Heart left ventricle (tissue), 13 donors: ENCODE results near the gene NCEH1.

Experiments used
- POLR2A ChIP-seq, 2 donors: fragments of 450-650 bp; IDR thresholded peaks; one replicate each; pipeline ENCODE4 v1.6.1; 2017; ENCODE audit warnings: antibody characterized with exemption in 2 of 2, mild to moderate bottlenecking in 2 of 2, moderate library complexity in 2 of 2
- TF ChIP-seq, protein P1 (sequence below), 12 donors: fragments of 200-600 bp; sonication (generic) in 4 of 12; IDR thresholded peaks; one replicate each; pipeline versions ENCODE4 v1.5.0 to v1.8.0; 2018 to 2022; ENCODE audit warnings: antibody characterized with exemption in 12 of 12, mild to moderate bottlenecking in 5 of 12
- donor health status: ischemic (EF 13 %, LVEDD 7.1; RV severe dilation, severe dysfunction).
- donor health status: DM: no; HTN: yes; CAD: no.
- donor health status: DM: no; HTN: no; CAD: no.
- donor health status: ischemic (EF 25% LVEDD 6.9; RV normal size, moderate dysfunction).
- donor health status: ischemic (EF 25% LVEDD 5.7; RV mildly dilated, moderate dysfunction).
- donor health status: ischemic (EF 35%, LVEDD 5.7; RV mildly dilated, moderate dysfunction).
- donor health status: nonischemic (EF 11% LVEDD 7.7; RV severe dilation, severe dysfunction).
- donor health status: DM: yes; HTN: yes; CAD: no.
- donor health status: PGD.
- donor health status: ischemic (EF 29% LVEDD 5.4; RV normal size, mild dysfunction).
- donor health status: nonischemic (EF 23%, LVEDD 6.1; RV moderate dilation, normal function).

DNA sequence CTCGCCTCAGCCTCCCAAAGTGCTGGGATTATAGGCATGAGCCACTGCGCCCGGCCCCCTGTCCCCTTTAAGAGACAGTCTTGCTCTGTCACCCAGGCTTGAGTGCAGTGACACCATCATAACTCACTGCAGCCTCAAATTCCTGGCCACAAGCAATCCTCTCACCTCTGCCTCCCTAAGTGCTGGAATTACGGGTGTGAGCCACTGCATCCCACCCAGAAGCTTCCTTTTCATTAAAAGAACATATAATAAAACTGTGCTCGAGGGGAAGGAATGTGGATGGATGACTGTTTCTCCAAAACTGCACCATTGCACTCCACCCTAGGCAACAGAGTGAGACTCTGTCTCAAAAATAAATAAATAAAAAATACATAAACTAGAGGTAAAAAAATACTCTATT is 70.1 kb downstream of the NCEH1 start:
- TF ChIP-seq, protein P1, sequence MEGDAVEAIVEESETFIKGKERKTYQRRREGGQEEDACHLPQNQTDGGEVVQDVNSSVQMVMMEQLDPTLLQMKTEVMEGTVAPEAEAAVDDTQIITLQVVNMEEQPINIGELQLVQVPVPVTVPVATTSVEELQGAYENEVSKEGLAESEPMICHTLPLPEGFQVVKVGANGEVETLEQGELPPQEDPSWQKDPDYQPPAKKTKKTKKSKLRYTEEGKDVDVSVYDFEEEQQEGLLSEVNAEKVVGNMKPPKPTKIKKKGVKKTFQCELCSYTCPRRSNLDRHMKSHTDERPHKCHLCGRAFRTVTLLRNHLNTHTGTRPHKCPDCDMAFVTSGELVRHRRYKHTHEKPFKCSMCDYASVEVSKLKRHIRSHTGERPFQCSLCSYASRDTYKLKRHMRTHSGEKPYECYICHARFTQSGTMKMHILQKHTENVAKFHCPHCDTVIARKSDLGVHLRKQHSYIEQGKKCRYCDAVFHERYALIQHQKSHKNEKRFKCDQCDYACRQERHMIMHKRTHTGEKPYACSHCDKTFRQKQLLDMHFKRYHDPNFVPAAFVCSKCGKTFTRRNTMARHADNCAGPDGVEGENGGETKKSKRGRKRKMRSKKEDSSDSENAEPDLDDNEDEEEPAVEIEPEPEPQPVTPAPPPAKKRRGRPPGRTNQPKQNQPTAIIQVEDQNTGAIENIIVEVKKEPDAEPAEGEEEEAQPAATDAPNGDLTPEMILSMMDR (IDR thresholded peaks at IDR 0.05) = no peak
- TF ChIP-seq POLR2A (IDR thresholded peaks at IDR 0.05) = no peak
